Left renal cortex interstitium (tissue), 4 donors: Measurements from ENCODE around the gene LRTM1. TPM values are rescaled to one million over a fixed set of nuclear protein-coding genes. Genes with fewer than 3 reads are reported as not detected.
A peak's percentile ranks its signal among the peaks of the same experiment; 100 is the strongest.

ENCODE experiments used
- DNase-seq, 4 donors: peaks; one replicate each; pipeline ENCODE4 v3.0.0-alpha.2; 2013; ENCODE audit warnings: low read depth in 4 of 4, low spot score in 2 of 4, missing footprints in 1 of 4
- polyA plus RNA-seq, 4 donors: library from polyadenylated mRNA; unstranded; fragments of 120-200 nt; gene quantifications; one replicate each; pipeline ENCODE4 v1.2.1, GENCODE V29; 2013; ENCODE audit not compliant: insufficient read length in 4 of 4

Gene LRTM1
- polyA plus RNA-seq, 4 donors, result not detected

DNA sequence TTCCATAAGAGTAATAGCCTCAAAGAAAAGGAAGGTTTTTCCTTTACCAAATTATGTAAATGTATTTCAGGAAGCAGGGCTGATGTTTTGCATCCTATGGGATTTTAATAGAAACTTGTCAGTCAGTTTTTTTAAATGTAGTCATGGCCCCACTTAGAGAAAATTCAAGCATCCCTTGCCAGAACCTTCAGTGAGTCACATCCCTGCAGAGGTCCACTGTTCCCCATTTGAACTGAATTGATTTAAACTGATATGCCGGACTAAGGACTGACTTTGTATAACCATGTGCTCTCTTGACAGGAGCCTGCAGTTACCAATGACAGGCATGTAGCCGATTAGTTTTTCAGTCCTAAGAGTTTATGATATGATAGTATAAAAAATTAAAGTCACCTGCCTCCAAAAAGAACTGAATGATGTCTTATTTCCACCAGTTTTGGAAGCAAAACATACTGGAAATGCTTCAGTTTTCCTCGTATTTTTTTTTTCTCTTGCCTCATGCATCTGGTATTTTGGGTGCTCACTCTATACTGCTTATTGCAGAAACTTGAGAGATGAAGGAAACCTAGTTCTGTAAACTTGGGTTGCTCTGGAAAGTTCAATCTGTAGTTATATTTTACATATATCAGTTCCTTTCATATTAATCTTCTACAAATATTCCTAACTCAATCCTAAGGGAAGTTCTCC lies 30.7 kb downstream of the LRTM1 start:
- DNase-seq, result no peak

DNA sequence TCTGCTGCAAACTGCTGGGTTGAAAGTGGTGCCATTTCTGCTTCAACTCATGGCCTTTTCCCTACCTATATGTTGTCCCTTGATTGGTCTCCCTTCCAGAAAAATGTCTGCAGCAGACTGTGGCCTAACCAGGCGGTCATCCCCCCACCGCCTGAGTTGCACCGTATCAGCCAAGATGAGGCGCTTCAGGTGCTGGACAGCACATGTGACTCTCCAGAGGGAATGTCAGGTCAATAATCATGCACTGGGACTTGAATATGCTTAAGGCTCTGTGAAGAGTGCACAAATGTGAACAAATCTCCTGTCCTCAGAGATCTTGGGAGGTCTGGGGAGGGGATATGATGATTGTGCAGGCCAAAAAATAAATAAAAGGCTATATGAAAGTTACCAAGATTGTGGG lies 32.2 kb downstream of the LRTM1 start:
- DNase-seq, result no peak

DNA sequence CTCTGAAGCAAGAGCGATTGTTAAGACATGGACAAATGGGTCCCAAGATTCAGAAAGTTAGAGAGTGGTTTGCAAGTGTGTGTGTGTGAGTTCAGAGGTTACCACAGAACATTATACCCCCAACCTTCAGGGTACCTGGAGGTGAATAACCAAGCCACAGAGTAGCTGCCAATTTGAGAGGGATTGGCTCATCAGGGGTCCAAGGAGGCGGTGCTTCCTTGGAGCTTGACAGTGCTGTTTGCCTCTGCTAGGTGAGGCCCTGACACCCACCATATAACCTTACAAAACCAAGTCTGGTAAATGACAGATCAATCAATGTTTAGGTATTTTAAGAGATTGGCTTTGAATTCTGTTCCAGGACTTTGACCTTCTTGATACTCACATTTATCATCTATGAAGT lies 35.7 kb downstream of the LRTM1 start:
- no peak for DNase-seq

DNA sequence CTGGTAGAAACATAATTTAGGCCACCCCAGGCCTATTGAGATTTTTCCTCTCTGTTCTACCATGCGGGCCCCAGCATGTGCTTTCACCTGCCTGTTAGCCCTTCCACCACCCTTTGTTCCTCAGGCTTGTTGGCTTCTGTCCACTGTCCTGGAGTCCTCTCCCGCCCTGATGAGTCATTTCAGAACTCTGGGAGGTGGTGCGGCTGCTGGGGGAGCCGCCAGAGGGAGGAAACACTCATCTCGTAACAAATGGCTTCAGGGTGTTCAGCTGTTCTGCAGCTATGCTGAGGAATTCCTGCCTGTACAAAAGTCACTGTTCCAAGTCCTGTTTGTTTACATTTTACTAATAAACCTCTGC lies 36.3 kb downstream of the LRTM1 start:
- DNase-seq, result peak in 3 of 4 donors; percentile 37 to 62 (median 61)

DNA sequence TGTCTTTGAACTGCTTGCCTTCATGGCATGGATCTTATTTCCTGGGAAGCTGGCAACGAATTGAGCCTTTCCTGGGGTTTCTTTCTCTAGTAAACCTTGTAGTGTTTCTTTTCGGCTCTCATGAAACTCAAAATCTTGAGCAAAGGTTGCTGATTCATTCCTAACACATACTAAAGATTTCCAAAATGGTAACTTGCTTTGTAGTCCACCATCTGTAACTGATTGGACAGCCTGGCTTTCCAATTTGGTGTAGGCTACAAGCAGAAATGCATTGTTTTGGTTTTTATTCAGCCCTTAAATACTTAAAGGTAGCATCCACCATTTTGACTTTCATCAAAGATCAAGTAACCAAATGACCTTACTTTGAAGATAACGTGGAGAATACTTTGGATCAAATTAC lies 38.1 kb downstream of the LRTM1 start:
- no peak for DNase-seq

DNA sequence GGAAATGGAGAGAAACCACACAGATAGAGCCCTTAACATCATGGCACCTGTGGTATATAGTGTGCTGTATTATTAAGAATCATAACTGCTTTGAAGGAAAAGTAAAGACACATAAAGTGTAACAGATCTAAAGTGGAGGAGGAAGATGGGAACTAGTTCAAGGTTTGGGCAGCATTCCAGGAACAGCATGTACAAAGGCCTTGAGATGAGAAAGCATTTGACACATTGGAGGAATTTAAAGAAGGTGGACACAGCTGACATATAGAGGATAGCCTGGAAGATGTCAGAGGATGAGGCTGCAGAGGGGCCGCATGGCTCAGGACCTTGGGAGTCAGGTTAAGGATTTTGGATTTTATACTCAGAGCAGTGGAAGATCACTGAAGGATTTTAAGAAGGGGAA lies 39.0 kb downstream of the LRTM1 start:
- DNase-seq, result no peak

DNA sequence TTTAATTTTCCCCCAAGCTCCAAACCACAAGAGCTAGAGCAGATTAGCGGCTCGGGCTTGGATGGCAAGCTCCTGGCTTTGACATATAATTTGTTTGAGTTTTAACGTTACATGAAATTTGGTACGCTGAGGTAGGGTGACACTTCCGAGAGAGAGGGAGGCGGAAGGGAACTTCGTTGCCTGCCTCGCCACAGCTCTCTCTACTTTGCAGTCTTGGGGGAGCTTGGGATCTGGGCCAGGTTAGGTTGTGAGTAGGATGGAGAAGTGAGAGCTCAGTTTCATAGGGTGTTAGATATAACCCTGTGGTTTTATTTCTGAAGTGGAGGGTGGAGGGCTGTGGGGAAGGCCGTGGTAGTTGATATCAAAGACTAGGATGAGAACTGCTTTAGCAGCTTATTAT lies 39.7 kb downstream of the LRTM1 start:
- no peak for DNase-seq

DNA sequence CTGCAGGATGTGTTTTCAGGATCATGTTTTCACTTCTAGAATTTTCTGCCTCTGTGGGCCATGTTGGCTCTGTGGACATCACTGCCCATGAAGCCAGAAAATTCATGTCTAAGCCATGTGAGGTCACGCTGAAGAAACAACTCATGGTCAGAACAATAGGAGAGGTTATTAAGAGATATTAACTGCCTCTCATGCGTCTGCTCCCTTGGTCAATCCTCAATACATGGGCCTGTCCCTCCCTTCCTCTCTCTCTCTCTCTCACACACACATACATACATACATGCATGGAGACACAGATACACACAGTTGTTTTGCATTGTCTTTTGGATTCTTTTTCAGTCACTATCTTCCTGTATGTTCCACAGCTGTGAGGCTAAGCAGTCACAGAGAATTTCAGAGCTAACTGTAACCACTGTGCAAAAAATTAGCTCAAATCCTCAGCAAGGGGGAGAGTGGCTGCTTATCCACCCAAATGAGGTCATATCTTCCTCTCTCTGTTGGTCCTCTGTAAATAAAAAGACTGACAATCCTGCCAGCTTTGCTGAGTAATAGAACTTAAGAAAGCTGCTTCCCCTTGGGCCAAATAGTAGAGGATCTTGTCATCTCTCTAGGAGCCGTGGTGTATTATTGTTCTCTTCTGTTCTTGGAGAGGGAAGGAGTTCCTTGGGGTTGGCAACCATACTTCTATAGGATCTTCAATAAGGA lies 45.6 kb downstream of the LRTM1 start:
- no peak for DNase-seq

DNA sequence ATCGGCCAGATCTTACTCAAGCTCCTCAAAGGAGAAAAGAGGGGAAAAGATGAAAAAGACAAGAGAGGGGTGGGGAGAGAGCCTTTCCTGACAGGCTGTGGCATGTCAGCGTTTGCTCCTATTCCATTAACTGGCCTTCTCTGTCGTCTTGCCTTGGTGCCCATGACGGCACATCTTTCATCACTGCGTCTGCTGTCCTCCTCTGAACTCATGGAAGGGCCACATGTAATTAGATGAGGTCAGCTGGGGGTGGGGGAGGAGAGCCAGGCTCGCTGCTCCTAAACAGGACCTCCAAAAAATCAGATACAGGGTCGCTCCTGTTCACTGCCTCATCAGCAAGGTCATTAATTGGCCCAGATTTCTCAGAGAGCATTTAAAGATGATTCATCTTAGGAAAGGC lies 49.7 kb downstream of the LRTM1 start:
- no peak for DNase-seq

DNA sequence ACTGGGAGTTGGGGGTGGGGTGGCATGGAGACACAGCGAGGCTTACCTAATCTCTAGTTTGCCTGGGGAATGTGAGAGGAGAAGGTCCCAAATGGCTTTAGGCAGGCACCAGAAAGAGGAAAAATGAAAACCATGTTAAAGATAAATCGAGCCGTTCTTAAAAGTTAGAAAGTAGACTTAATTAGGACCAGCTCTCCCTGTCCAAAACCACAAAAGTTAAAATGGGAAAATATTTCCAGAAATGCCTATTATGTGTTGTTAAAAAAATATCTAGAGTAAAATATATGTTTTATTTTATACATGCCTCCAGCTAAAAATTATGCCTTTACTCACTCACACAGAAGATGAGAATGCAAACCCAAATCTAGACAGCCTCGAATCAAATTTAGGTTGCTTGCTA lies 50.1 kb downstream of the LRTM1 start:
- DNase-seq, result no peak

DNA sequence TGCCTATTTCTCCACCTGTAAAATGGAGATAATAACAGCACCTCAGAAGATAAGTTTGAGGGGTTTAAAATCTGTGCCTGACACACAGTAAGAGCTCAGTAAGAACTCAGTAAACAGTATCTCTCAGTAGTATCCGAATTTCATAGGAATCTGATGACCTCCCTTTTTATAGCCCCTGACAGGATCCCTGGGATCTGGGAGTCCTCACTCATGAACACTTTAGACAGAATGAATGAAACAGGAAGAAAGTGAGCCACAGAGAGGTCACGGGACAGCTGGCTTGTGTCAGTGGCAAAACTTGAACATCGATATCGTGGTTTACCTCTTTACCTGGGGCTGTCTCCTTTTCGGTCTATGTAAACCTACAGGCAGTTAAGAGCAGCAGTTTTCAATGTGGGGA lies 51.2 kb downstream of the LRTM1 start:
- DNase-seq, result no peak

DNA sequence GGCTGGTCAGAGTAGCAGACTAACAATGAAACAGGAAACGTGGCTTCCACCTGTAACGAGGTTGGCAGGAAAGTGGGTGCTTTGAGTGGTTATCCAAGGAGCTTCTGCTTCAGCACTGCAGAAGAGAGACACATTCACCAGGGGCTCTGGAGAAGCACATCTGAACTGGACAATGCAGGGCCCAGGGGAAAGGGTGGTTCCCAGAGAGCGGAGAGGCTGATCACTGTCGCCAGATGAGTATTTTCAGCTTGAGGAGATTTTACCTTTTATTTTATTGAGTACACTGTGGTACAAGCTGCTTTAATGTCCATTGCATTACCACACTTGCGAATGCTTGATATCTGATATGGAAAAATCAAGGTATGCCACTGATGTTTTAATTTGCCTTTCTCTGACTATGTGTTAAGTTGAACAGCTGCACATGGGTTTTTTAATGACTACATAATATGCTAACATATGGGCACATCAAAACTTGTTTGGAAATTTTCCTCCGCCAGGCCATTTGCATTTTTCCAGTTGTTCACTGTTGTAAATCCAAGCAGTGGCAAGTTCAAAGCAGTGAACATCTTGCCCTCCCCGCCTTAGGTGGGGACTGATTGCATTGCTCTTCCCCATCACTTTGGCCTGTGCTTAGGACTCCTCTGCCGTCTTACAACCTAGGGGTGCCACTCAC lies 52.1 kb downstream of the LRTM1 start:
- no peak for DNase-seq

DNA sequence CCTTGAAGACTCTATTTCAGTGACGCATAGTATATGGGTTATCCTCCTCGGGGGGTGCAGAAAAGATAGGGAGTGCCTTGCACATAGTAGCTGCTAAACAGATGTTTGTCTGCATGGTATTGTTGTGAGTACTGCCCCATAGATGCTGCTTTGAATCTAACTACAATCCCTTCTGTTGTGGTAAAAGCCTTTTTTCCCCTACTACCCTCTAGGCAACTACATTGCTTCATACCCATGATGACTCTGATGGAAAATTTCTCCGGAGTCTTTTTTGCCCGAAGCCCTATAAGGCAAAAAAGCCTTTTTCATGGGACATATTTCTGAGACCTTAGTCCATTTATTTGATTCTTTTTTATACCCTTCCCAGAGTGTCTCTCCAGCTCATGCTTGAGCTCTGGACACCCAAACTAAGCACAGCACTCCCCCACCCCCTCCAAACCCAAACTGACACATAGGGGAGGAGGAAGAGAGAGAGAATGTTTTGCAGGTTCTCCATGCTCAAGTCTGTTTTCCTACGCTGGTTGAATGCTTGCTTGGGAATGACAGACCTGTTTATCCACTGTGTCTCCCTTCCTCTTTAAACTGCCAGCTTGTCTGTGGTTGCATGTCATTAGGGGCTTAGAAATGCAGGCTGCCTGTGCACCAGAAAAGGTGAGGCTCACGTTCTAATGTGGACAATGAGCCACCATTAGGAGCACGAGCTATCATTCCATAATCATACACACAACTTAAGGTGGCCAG lies 52.9 kb downstream of the LRTM1 start:
- DNase-seq, result no peak

DNA sequence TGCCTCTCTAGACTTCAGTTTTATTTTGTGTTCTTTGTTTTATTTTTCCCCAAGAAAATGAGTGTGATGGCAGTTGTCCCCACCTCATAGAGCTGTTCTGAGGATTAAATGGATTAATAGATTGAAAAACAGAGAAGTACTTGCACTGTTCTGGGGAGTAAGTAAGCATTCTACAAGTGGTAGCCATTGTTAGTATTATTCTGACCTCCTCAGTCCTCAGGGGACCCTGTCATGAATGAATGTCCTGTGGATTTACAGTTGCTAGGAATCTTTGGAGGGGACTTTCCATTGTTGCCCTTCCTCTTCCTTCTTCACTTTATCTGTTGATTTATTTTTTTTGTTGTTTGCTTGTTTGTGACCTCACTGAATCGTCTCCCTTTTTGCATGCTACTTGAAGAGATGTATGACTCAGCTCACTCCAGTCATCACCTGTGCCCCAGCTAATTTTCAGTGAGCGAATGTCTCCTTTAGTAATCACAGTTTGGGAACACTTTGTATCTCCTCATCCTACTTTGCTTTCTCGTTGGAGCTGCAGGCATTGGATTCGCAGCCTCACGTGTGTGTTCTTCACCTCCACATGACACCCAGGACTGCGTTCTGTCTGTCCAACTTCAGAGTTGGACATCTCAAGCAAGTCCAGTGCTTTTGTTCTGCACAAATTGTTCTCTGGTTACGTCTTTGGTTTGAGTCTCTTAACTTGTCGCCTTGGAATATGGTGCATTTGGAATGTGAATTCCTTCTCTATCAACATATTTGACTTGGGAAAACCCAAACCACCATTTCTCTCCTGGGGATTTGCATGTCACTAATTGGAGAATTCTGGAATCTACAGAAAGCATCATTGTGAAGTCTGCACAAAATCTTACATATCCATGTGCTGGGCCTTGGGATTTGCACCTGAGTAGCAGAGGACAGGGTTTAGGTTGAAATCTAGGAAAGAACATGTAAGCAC lies 54.5 kb downstream of the LRTM1 start:
- no peak for DNase-seq

DNA sequence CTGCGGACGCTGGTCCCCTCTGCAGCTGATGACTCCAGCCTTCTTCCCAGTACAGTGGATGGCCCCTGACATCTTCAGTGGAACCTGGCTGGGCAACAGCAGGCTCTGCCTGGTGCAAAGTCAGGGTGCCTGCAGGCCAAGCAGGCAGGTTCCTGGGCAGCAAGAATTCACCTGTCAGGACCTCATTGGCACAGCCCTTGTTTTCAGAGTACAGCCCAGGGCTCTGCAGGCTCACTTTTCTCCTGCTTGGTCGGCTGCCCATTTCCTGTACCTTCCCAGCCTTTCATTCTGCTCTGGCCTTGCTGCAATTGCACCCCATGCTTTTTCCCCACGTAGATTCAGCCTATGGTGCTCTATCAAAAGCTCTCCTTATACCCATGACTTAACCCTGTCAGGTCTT lies 56.0 kb downstream of the LRTM1 start:
- no peak for DNase-seq

DNA sequence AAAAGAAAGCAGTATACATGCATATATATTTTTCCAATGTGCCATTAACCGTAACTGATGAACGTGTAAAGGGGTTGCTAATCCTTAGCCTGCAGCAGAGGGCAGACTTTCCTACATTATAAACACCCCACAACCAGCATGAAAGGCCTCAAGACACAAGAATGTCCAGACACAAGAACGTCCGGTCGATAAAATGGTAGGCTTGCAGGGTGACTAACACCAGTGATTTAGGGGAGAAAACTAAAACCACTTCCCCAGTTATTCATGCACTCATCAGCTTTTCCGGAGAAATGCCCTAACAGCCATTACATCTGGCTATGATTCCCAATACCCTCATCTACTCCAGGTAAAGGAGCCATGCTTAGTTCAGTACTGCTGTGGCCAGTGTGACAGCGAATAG lies 57.4 kb downstream of the LRTM1 start:
- DNase-seq, result no peak
